Muscle of arm (tissue), 12 donors: Measurements from ENCODE around the gene POU2AF1. TPM values are rescaled to one million over a fixed set of nuclear protein-coding genes. Genes with fewer than 3 reads are reported as not detected.
"Not testable (repeated sequence)": the region's sequence is repeated elsewhere in the genome, so short reads cannot be mapped to it uniquely, and the experiment has no call there.

Source experiments
- DNase-seq: peaks from one replicate; pipeline ENCODE4 v3.0.0-alpha.2; 2013
- polyA plus RNA-seq, 12 donors: library from polyadenylated mRNA; unstranded; fragments of 120-200 nt; gene quantifications; one replicate each; pipeline ENCODE4 v1.2.1, GENCODE V29; 2013; ENCODE audit not compliant: insufficient read length in 12 of 12

POU2AF1 gene
- polyA plus RNA-seq, 12 donors: 0.09 to 1.7 (median 0.24) TPM; not detected in 2

- no peak for DNase-seq
These were observed 31.9 kb upstream of the POU2AF1 start for GRCh38 chr11:111410951-111411350.

GRCh38 chr11:111409915-111410314, 30.8 kb upstream of the POU2AF1 start:
- DNase-seq: no peak

- DNase-seq: no peak
These were observed 30.0 kb upstream of the POU2AF1 start for GRCh38 chr11:111408789-111409727.

- DNase-seq: no peak
These were observed 28.6 kb upstream of the POU2AF1 start for GRCh38 chr11:111407652-111408051.

- DNase-seq: no peak
These were observed 27.5 kb upstream of the POU2AF1 start for GRCh38 chr11:111406589-111406988.

- no peak for DNase-seq
These were observed 27.0 kb upstream of the POU2AF1 start for GRCh38 chr11:111406091-111406490.

- no peak for DNase-seq
These were observed 26.5 kb upstream of the POU2AF1 start for GRCh38 chr11:111405551-111405950.

GRCh38 chr11:111403051-111403726, 24.1 kb upstream of the POU2AF1 start:
- no peak for DNase-seq

GRCh38 chr11:111402411-111402810, 23.3 kb upstream of the POU2AF1 start:
- no peak for DNase-seq

- not testable (repeated sequence) for DNase-seq
These were observed 22.9 kb upstream of the POU2AF1 start for GRCh38 chr11:111401957-111402356.

- DNase-seq: no peak
These were observed 21.5 kb upstream of the POU2AF1 start for GRCh38 chr11:111400595-111400994.

- DNase-seq: no peak
These were observed 20.3 kb upstream of the POU2AF1 start for GRCh38 chr11:111399187-111400031.

GRCh38 chr11:111397034-111397433, 18.0 kb upstream of the POU2AF1 start:
- DNase-seq: no peak

GRCh38 chr11:111395749-111396148, 16.7 kb upstream of the POU2AF1 start:
- no peak for DNase-seq

- DNase-seq: no peak
These were observed 16.0 kb upstream of the POU2AF1 start for GRCh38 chr11:111395081-111395480.

- not testable (repeated sequence) for DNase-seq
These were observed 15.1 kb upstream of the POU2AF1 start for GRCh38 chr11:111394147-111394546.

- no peak for DNase-seq
These were observed 14.5 kb upstream of the POU2AF1 start for GRCh38 chr11:111393585-111393984.

- no peak for DNase-seq
These were observed 14.0 kb upstream of the POU2AF1 start for GRCh38 chr11:111393096-111393495.

- no peak for DNase-seq
These were observed 13.5 kb upstream of the POU2AF1 start for GRCh38 chr11:111392552-111392951.

- no peak for DNase-seq
These were observed 12.5 kb upstream of the POU2AF1 start for GRCh38 chr11:111391328-111392124.

- no peak for DNase-seq
These were observed 9.8 kb upstream of the POU2AF1 start for GRCh38 chr11:111388842-111389241.
